Mesenchymal stem cell (in vitro differentiated cells and primary cell): ENCODE results near the gene HECTD4.

ENCODE experiments used
- DNase-seq: peaks from one replicate; pipeline ENCODE4 v3.0.0-alpha.2; 2013
- H2AFZ ChIP-seq: one replicate; pipeline ENCODE4 v1.6.1; 2013; ENCODE audit warnings: low read depth, mild to moderate bottlenecking, control low read depth, inconsistent platforms, low read length, moderate library complexity
- H2AK5ac ChIP-seq: 2 replicates; pipeline ENCODE4 v1.6.1; 2013; ENCODE audit warnings: low read length, moderate library complexity, mild to moderate bottlenecking, inconsistent platforms; ENCODE audit not compliant: severe bottlenecking
- H2BK120ac ChIP-seq: one replicate; pipeline ENCODE4 v1.6.1; 2013; ENCODE audit warnings: low read depth, mild to moderate bottlenecking, inconsistent platforms, low read length, moderate library complexity
- H2BK12ac ChIP-seq, 2 experiments: one replicate each; pipeline ENCODE4 v1.6.1; 2013; ENCODE audit warnings: inconsistent platforms in 2 of 2, low read length in 2 of 2, mild to moderate bottlenecking in 2 of 2, moderate library complexity in 2 of 2, control low read depth in 1 of 2
- H2BK15ac ChIP-seq: one replicate; pipeline ENCODE4 v1.6.1; 2013; ENCODE audit warnings: mild to moderate bottlenecking, low read depth, inconsistent platforms; ENCODE audit not compliant: poor library complexity, severe bottlenecking
- H2BK5ac ChIP-seq: 2 replicates; pipeline ENCODE4 v1.6.1; 2013; ENCODE audit warnings: low read depth, mild to moderate bottlenecking, low read length, control low read depth, inconsistent platforms; ENCODE audit not compliant: poor library complexity, severe bottlenecking
- H3K14ac ChIP-seq, 2 experiments: one replicate each; pipeline ENCODE4 v1.6.1; 2013; ENCODE audit warnings: inconsistent platforms in 2 of 2, low read length in 2 of 2, control low read depth in 1 of 2, mild to moderate bottlenecking in 1 of 2, moderate library complexity in 1 of 2
- H3K18ac ChIP-seq, 2 experiments: one replicate each; pipeline ENCODE4 v1.6.1; 2013; ENCODE audit warnings: inconsistent platforms in 2 of 2, low read length in 2 of 2, control low read depth in 1 of 2, low read depth in 1 of 2, mild to moderate bottlenecking in 1 of 2
- H3K23ac ChIP-seq, 2 experiments: one replicate each; pipeline ENCODE4 v1.6.1; 2013; ENCODE audit warnings: inconsistent platforms in 2 of 2, low read length in 2 of 2, mild to moderate bottlenecking in 2 of 2, moderate library complexity in 2 of 2, control low read depth in 1 of 2
- H3K27ac ChIP-seq: 2 replicates; pipeline ENCODE4 v1.5.1; 2013; ENCODE audit warnings: mild to moderate bottlenecking, moderate library complexity, low read length, control low read depth, inconsistent platforms; ENCODE audit not compliant: poor library complexity, severe bottlenecking
- H3K27me3 ChIP-seq, 2 experiments: 2 replicates each; pipeline versions ENCODE4 v1.6.1 to v1.7.0; 2013; ENCODE audit warnings: low read length in 2 of 2, mild to moderate bottlenecking in 2 of 2, moderate library complexity in 2 of 2, control low read depth in 1 of 2, inconsistent platforms in 1 of 2; ENCODE audit not compliant: control insufficient read depth in 1 of 2, insufficient read depth in 1 of 2
- H3K36me3 ChIP-seq, 2 experiments: 2 replicates each; pipeline versions ENCODE4 v1.6.1 to v1.7.0; 2013; ENCODE audit warnings: low read length in 2 of 2, control low read depth in 1 of 2, inconsistent platforms in 1 of 2, low read depth in 1 of 2, mild to moderate bottlenecking in 1 of 2; ENCODE audit not compliant: insufficient read depth in 2 of 2, control insufficient read depth in 1 of 2
- H3K4ac ChIP-seq, 2 experiments: one replicate each; pipeline ENCODE4 v1.6.1; 2013; ENCODE audit warnings: inconsistent platforms in 2 of 2, low read length in 2 of 2, mild to moderate bottlenecking in 2 of 2, moderate library complexity in 2 of 2, control low read depth in 1 of 2, low read depth in 1 of 2
- H3K4me1 ChIP-seq: 2 replicates; pipeline ENCODE4 v1.6.1; 2013; ENCODE audit warnings: low read depth, low read length, control low read depth; ENCODE audit not compliant: control insufficient read depth, insufficient read depth
- H3K4me2 ChIP-seq: 2 replicates; pipeline ENCODE4 v1.6.1; 2013; ENCODE audit warnings: low read length, mild to moderate bottlenecking, inconsistent platforms; ENCODE audit not compliant: poor library complexity, severe bottlenecking
- H3K4me3 ChIP-seq, 2 experiments: 2 replicates each; pipeline versions ENCODE4 v1.5.1 to v1.7.0; 2013; ENCODE audit warnings: low read length in 2 of 2, mild to moderate bottlenecking in 2 of 2, control low read depth in 1 of 2, low read depth in 1 of 2; ENCODE audit not compliant: insufficient read depth in 1 of 2
- H3K79me1 ChIP-seq: replicated peaks from 2 replicates; pipeline ENCODE4 v1.6.1; 2013; ENCODE audit warnings: mild to moderate bottlenecking, control low read depth, low read length, inconsistent platforms; ENCODE audit not compliant: poor library complexity, severe bottlenecking
- H3K9ac ChIP-seq: 2 replicates; pipeline ENCODE4 v1.7.0; 2013; ENCODE audit warnings: mild to moderate bottlenecking, low read length, moderate library complexity
- H3K9me3 ChIP-seq: 2 replicates; pipeline ENCODE4 v1.7.0; 2013; ENCODE audit warnings: mild to moderate bottlenecking, low read length; ENCODE audit not compliant: control insufficient read depth
- H4K8ac ChIP-seq: one replicate; pipeline ENCODE4 v1.6.1; 2013; ENCODE audit warnings: inconsistent platforms, mild to moderate bottlenecking, low read length, moderate library complexity
- H4K91ac ChIP-seq: one replicate; pipeline ENCODE4 v1.6.1; 2013; ENCODE audit warnings: mild to moderate bottlenecking, low read length, inconsistent platforms
- WGBS: methylation state at CpG from one replicate; pipeline ENCODE4 v1.1.7; 2013; ENCODE audit warnings: mixed read lengths; 5-methylcytosine and 5-hydroxymethylcytosine counted together

The HECTD4 gene

GRCh38 chr12:112296183-112296582 is 86.0 kb downstream of the HECTD4 start:
- no peaks in the 10 kb centered on the region for H3K9me3 ChIP-seq
- DNase-seq: no peak
- peaks cover 16 to 32% of the 10 kb centered on the region in 2 experiments for H3K36me3 ChIP-seq
- H4K91ac ChIP-seq: no peak overlapping the region
- H4K8ac ChIP-seq: no peak overlapping the region
- no peak overlapping the region for H2AK5ac ChIP-seq
- H2BK120ac ChIP-seq: no peak overlapping the region
- no peak overlapping the region for H2AFZ ChIP-seq
- H3K4me3 ChIP-seq: no peak overlapping the region
- no peaks in the 10 kb centered on the region for H3K27me3 ChIP-seq
- no peak overlapping the region for H3K23ac ChIP-seq
- H3K4ac ChIP-seq: no peak overlapping the region
- no peak overlapping the region for H3K18ac ChIP-seq
- no peak overlapping the region for H3K27ac ChIP-seq
- H3K4me1 ChIP-seq: no peaks in the 10 kb centered on the region
- no peak overlapping the region for H2BK12ac ChIP-seq
- 96% methylated on average over 3 of the region's 3 CpGs for WGBS
- peaks cover 16% of the 10 kb centered on the region for H3K79me1 ChIP-seq
- no peak overlapping the region for H3K9ac ChIP-seq
- no peak overlapping the region for H2BK5ac ChIP-seq
- peak overlapping the region in 1 of 2 experiments; percentile 5 for H3K14ac ChIP-seq
- H3K4me2 ChIP-seq: no peak overlapping the region
- no peak overlapping the region for H2BK15ac ChIP-seq

- no peak overlapping the region for H3K9ac ChIP-seq
- H3K79me1 ChIP-seq: peaks cover 14% of the 10 kb centered on the region
- WGBS: 99% methylated on average over 8 of the region's 9 CpGs
- no peak overlapping the region for H3K4ac ChIP-seq
- H4K8ac ChIP-seq: no peak overlapping the region
- no peak overlapping the region for H2BK15ac ChIP-seq
- H2BK120ac ChIP-seq: no peak overlapping the region
- H3K4me2 ChIP-seq: no peak overlapping the region
- H3K23ac ChIP-seq: no peak overlapping the region
- no peaks in the 10 kb centered on the region for H3K27me3 ChIP-seq
- H2AK5ac ChIP-seq: no peak overlapping the region
- no peak overlapping the region for H3K18ac ChIP-seq
- H3K27ac ChIP-seq: no peak overlapping the region
- no peak overlapping the region for H2AFZ ChIP-seq
- peaks cover 16 to 32% of the 10 kb centered on the region in 2 experiments for H3K36me3 ChIP-seq
- DNase-seq: peak; percentile 28
- H3K9me3 ChIP-seq: no peaks in the 10 kb centered on the region
- H3K4me3 ChIP-seq: no peak overlapping the region
- no peak overlapping the region for H4K91ac ChIP-seq
- no peaks in the 10 kb centered on the region for H3K4me1 ChIP-seq
- H3K14ac ChIP-seq: no peak overlapping the region
- H2BK12ac ChIP-seq: no peak overlapping the region
- H2BK5ac ChIP-seq: no peak overlapping the region
Observed at GRCh38 chr12:112294793-112295192, 87.4 kb downstream of the HECTD4 start.

- DNase-seq: no peak
- Histone ChIP-seq H2BK15ac (no peak overlapping the region), H3K14ac (no peak overlapping the region), H3K23ac (no peak overlapping the region), H3K4me3 (no peak overlapping the region), H3K9me3 (peaks cover 11% of the 10 kb centered on the region), H3K36me3 (peaks cover 5 to 12% of the 10 kb centered on the region in 2 experiments), H3K4me2 (no peak overlapping the region), H4K91ac (no peak overlapping the region), H2BK5ac (no peak overlapping the region), H3K4ac (no peak overlapping the region), H3K18ac (no peak overlapping the region), H3K27me3 (no peaks in the 10 kb centered on the region), H3K4me1 (no peaks in the 10 kb centered on the region), H2AK5ac (no peak overlapping the region), H2BK12ac (no peak overlapping the region), H3K9ac (no peak overlapping the region), H2BK120ac (no peak overlapping the region), H2AFZ (no peak overlapping the region), H4K8ac (no peak overlapping the region), H3K79me1 (peaks cover 33% of the 10 kb centered on the region), H3K27ac (no peak overlapping the region)
- 92% methylated on average over 1 of the region's 1 CpG for WGBS
Observed at GRCh38 chr12:112288638-112289037, 93.6 kb downstream of the HECTD4 start.

GRCh38 chr12:112285600-112286401 is 96.4 kb downstream of the HECTD4 start:
- peaks cover 28% of the 10 kb centered on the region for H3K79me1 ChIP-seq
- no peak overlapping the region for H3K14ac ChIP-seq
- H4K8ac ChIP-seq: no peak overlapping the region
- no peak overlapping the region for H3K9ac ChIP-seq
- H2BK12ac ChIP-seq: no peak overlapping the region
- H3K23ac ChIP-seq: no peak overlapping the region
- H3K27ac ChIP-seq: no peak overlapping the region
- no peak overlapping the region for H2BK15ac ChIP-seq
- H3K36me3 ChIP-seq: peaks cover 5 to 10% of the 10 kb centered on the region in 2 experiments
- H3K27me3 ChIP-seq: no peaks in the 10 kb centered on the region
- H2BK5ac ChIP-seq: no peak overlapping the region
- H3K4ac ChIP-seq: no peak overlapping the region
- H3K9me3 ChIP-seq: peaks cover 11% of the 10 kb centered on the region
- no peak overlapping the region for H2BK120ac ChIP-seq
- H2AK5ac ChIP-seq: no peak overlapping the region
- H2AFZ ChIP-seq: no peak overlapping the region
- H3K4me3 ChIP-seq: no peak overlapping the region
- DNase-seq: no peak
- H4K91ac ChIP-seq: no peak overlapping the region
- no peak overlapping the region for H3K4me2 ChIP-seq
- H3K18ac ChIP-seq: no peak overlapping the region
- WGBS: 96% methylated on average over 5 of the region's 5 CpGs
- no peaks in the 10 kb centered on the region for H3K4me1 ChIP-seq
